Measurements from ENCODE around the gene SLC5A9. TPM values are rescaled to one million over a fixed set of nuclear protein-coding genes. Genes with fewer than 3 reads are reported as not detected.

Gene SLC5A9
- total RNA-seq (2012; rRNA removed) (not detected in 2 replicates), polyA plus RNA-seq (2012; rRNA removed) (not detected in 2 replicates), Bru-seq, nascent RNA (not detected), BruChase-seq, experiment 1, labeled RNA remaining after a 6-hour chase (percentile 3 among the genes with signal in this experiment), BruChase-seq, experiment 2, labeled RNA remaining after a 2-hour chase (percentile 4 among the genes with signal in this experiment)
- polyA plus RNA-seq (2012; cell fraction: cytosol; rRNA removed), result not detected in 2 replicates
- not detected in 2 replicates for polyA plus RNA-seq (2012; cell fraction: nucleus; rRNA removed; ENCODE audit: low replicate concordance)
- long read RNA-seq, result 0 reads

- ATAC-seq (ENCODE audit: low read depth) (no peak), DNase-seq (no peak)
- no peak within 1 kb of the TSS for H4K8ac ChIP-seq (ENCODE audit: low read depth in 2 of 2, low read length in 2 of 2)
- in situ Hi-C loops (cut with MboI; ENCODE audit: low sequenced_read_pairs) (no loop called here), intact Hi-C loops (cut with micrococcal nuclease) (no loop called here), dilution Hi-C loops (cut with HindIII; ENCODE audit: low sequenced_read_pairs, unreplicated experiment) (no loop called here)
- H2BK20ac ChIP-seq (ENCODE audit: low read depth, low read length), result no peak within 1 kb of the TSS
- no peak within 1 kb of the TSS for H3K4me2 ChIP-seq (ENCODE audit: low read depth, low read length)
- no peak within 1 kb of the TSS for H2AK5ac ChIP-seq (ENCODE audit: low read depth, low read length)
- H3K9me1 ChIP-seq (ENCODE audit: insufficient read depth, low read length), result no peaks in the 10 kb centered on the region
- ChIA-PET CTCF (no interaction called here), POLR2A (ENCODE audit: unreplicated experiment) (no interaction called here)
- no peak within 1 kb of the TSS for H2BK15ac ChIP-seq (ENCODE audit: low read depth, low read length)
- no peaks in the 10 kb centered on the region; the same call in 1 of the 2 replicates for H3K9me3 ChIP-seq (ENCODE audit: control insufficient read depth, insufficient read depth, low read length)
- no peak within 1 kb of the TSS for H3K27ac ChIP-seq (ENCODE audit: insufficient read depth, low read length)
- TF ChIP-seq MAFK (IDR thresholded peaks at IDR 0.05; ENCODE audit: low read depth, low read length) (no peak), RCOR1 (IDR thresholded peaks at IDR 0.05; ENCODE audit: insufficient replicate concordance, low read length) (no peak)
- H3K4me1 ChIP-seq (ENCODE audit: control insufficient read depth, insufficient read depth, low read length), result no peaks in the 10 kb centered on the region
- BruUV-seq (replicated peaks), result no TSS peak
- H2AK9ac ChIP-seq (replicated peaks; ENCODE audit: low read depth, low read length, poor library complexity), result no peak within 1 kb of the TSS
- H3K27me3 ChIP-seq (ENCODE audit: control insufficient read depth, insufficient read depth, low read length), result no peaks in the 10 kb centered on the region; the same call in 1 of the 2 replicates
- no peak within 1 kb of the TSS for H3K18ac ChIP-seq (ENCODE audit: low read depth, low read length)
- H2BK5ac ChIP-seq (ENCODE audit: low read depth, low read length, poor library complexity, severe bottlenecking), result no peak within 1 kb of the TSS
- no peak within 1 kb of the TSS for H3K14ac ChIP-seq (replicated peaks; ENCODE audit: low read depth, low read length)
- H3K4ac ChIP-seq (ENCODE audit: low read depth, low read length), result no peak within 1 kb of the TSS
- no peaks in the 10 kb centered on the region for H3K36me3 ChIP-seq (ENCODE audit: control insufficient read depth, insufficient read depth, low read length)
- H3K56ac ChIP-seq (ENCODE audit: extremely low read depth, insufficient read depth, low read length), result no peak within 1 kb of the TSS
- H2BK120ac ChIP-seq (ENCODE audit: low read depth, low read length), result no peak within 1 kb of the TSS
- H4K5ac ChIP-seq (ENCODE audit: low read depth, low read length), result no peak within 1 kb of the TSS
- no peak within 1 kb of the TSS for H3K23ac ChIP-seq (ENCODE audit: low read depth, low read length)
- 65% methylated on average over 4 of the region's 8 CpGs; no CpG with 5 or more reads in 1 of the 2 experiments for WGBS, 2 experiments (ENCODE audit: extremely low coverage in 2 of 2, insufficient read length in 1 of 2)
- no peaks in the 10 kb centered on the region for H3K79me1 ChIP-seq (ENCODE audit: low read depth in 1 of 2, low read length in 2 of 2)
- H3K9ac ChIP-seq (ENCODE audit: low read depth, low read length), result no peak within 1 kb of the TSS
- no peak within 1 kb of the TSS for H2AFZ ChIP-seq (replicated peaks; ENCODE audit: low read length, poor library complexity)
- no peak within 1 kb of the TSS for H3K4me3 ChIP-seq (ENCODE audit: insufficient read depth, low read depth, low read length)
- H4K20me1 ChIP-seq (ENCODE audit: insufficient read depth, low read length), result no peaks in the 10 kb centered on the region
- H4K91ac ChIP-seq (ENCODE audit: insufficient read depth, low read depth, low read length), result no peak within 1 kb of the TSS
Measured at GRCh38 chr1:48222501-48223242, at the start of gene SLC5A9. SLC5A9 (plus strand) TSS chr1:48222716; CDS start chr1:48222737, 21 bp downstream.
